DND-41 (cell line): ENCODE results near the gene MED10.

Experiments
- EZH2 ChIP-seq: IDR thresholded peaks from 3 replicates; pipeline ENCODE4 v1.6.1; 2012; ENCODE audit warnings: borderline replicate concordance, low read depth, mild to moderate bottlenecking, moderate library complexity, low read length, inconsistent platforms; ENCODE audit not compliant: severe bottlenecking
- TF ChIP-seq, protein P1 (sequence below): IDR thresholded peaks from 2 replicates; pipeline ENCODE4 v1.5.1; 2012; ENCODE audit warnings: borderline replicate concordance, low read length, moderate library complexity, mild to moderate bottlenecking; ENCODE audit not compliant: poor library complexity, severe bottlenecking; ENCODE audit errors: extremely low read depth

DNA sequence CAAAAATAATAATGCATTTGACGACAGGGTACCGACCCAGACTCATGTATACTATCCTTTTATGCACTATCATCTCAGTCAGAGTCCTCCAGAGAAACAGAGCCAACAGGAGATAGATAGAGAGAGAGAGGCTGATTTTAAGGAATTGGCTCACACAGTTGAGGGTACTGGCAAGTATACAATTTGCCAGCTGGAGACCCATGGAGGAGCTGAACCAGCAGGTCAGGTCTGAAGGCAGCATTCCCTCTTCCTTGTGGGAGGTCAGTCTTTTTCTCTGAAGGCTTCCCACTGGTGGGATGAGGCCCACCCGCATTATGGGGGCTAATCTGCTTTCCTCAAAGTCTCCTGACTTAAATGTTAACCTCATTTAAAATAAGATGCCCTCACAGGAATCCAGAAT lies 17.3 kb upstream of the MED10 start:
- TF ChIP-seq, protein P1, sequence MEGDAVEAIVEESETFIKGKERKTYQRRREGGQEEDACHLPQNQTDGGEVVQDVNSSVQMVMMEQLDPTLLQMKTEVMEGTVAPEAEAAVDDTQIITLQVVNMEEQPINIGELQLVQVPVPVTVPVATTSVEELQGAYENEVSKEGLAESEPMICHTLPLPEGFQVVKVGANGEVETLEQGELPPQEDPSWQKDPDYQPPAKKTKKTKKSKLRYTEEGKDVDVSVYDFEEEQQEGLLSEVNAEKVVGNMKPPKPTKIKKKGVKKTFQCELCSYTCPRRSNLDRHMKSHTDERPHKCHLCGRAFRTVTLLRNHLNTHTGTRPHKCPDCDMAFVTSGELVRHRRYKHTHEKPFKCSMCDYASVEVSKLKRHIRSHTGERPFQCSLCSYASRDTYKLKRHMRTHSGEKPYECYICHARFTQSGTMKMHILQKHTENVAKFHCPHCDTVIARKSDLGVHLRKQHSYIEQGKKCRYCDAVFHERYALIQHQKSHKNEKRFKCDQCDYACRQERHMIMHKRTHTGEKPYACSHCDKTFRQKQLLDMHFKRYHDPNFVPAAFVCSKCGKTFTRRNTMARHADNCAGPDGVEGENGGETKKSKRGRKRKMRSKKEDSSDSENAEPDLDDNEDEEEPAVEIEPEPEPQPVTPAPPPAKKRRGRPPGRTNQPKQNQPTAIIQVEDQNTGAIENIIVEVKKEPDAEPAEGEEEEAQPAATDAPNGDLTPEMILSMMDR = no peak
- no peak for TF ChIP-seq EZH2
